ENCODE measurements around the gene CRTC1.

DNA sequence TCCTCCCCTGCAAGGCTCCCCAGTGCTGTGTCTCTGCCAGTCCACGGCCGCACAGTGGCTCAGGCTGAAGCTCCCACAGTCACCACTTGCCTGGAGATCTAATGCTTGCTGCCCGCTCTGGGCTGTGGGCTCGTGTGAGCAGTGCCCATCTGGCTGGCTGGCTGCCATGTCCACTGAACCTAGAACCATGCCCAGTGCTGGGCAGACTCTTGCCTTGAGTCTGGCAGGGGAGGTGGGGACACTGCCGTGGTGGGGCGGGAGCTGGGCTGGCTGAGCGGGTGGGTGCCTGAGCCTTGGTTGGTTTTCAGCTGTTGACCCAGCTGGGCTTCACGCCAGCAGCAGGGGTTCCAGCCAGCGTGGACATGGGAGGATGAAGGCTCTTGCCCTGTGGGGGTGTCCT, 52.3 kb downstream of the CRTC1 start:
- TF ChIP-seq, protein P1, sequence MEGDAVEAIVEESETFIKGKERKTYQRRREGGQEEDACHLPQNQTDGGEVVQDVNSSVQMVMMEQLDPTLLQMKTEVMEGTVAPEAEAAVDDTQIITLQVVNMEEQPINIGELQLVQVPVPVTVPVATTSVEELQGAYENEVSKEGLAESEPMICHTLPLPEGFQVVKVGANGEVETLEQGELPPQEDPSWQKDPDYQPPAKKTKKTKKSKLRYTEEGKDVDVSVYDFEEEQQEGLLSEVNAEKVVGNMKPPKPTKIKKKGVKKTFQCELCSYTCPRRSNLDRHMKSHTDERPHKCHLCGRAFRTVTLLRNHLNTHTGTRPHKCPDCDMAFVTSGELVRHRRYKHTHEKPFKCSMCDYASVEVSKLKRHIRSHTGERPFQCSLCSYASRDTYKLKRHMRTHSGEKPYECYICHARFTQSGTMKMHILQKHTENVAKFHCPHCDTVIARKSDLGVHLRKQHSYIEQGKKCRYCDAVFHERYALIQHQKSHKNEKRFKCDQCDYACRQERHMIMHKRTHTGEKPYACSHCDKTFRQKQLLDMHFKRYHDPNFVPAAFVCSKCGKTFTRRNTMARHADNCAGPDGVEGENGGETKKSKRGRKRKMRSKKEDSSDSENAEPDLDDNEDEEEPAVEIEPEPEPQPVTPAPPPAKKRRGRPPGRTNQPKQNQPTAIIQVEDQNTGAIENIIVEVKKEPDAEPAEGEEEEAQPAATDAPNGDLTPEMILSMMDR (conservative IDR thresholded peaks at IDR 0.05 in 1 of 2, IDR thresholded peaks at IDR 0.05 in 1 of 2; ENCODE audit: extremely low read depth in 1 of 2, insufficient read depth in 1 of 2, low read depth in 1 of 2, low read length in 2 of 2) = no peak
- no peak for TF ChIP-seq EZH2 (IDR thresholded peaks at IDR 0.05; ENCODE audit: borderline replicate concordance, low read length)

Data from mammary epithelial cell (primary cell).